ENCODE measurements around the gene PDE11A. TPM values are rescaled to one million over a fixed set of nuclear protein-coding genes. Genes with fewer than 3 reads are reported as not detected.

Gene PDE11A
- total RNA-seq, 1 experiment from 2014 or later: 0.61 TPM

GRCh38 chr2:177649568-177650518, 422.7 kb downstream of the PDE11A start:
- Histone ChIP-seq H3K9me3 (ENCODE audit: control insufficient read depth in 1 of 2, insufficient read depth in 1 of 2, low read depth in 1 of 2, low read length in 2 of 2) (no peaks in the 10 kb centered on the region), H3K4me3 (replicated peaks in 1 of 2; ENCODE audit: low read depth in 1 of 2, low read length in 2 of 2) (no peak overlapping the region), H2AFZ (ENCODE audit: low read depth, low read length, poor library complexity, severe bottlenecking) (no peak overlapping the region), H3K79me2 (ENCODE audit: insufficient read depth, low read length) (no peaks in the 10 kb centered on the region), H3K36me3 (ENCODE audit: control insufficient read depth in 1 of 2, insufficient read depth in 2 of 2, low read length in 2 of 2) (no peaks in the 10 kb centered on the region), H3K4me2 (ENCODE audit: low read length) (no peak overlapping the region), H3K4me1 (ENCODE audit: control insufficient read depth in 1 of 2, insufficient read depth in 2 of 2, low read length in 2 of 2) (no peaks in the 10 kb centered on the region), H3K9ac (ENCODE audit: low read length) (no peak overlapping the region), H3K9me2 (ENCODE audit: insufficient read depth) (no peaks in the 10 kb centered on the region), H3K27me3 (ENCODE audit: insufficient read depth, low read length) (no peaks in the 10 kb centered on the region), H4K20me1 (ENCODE audit: insufficient read depth) (no peaks in the 10 kb centered on the region), H3K27ac (ENCODE audit: low read depth, low read length) (no peak overlapping the region)
- no TSS peak for BruUV-seq (replicated peaks)
- DNase-seq (ENCODE audit: low read depth, low spot score) (no peak), ATAC-seq (no peak)
- ChIA-PET POLR2A (no interaction called here), CTCF (no interaction called here), RAD21 (ENCODE audit: low non-redundant PET in 1 of 2, low total read pairs in 2 of 2, uncharacterized antibody in 2 of 2, unreplicated experiment in 2 of 2) (no interaction called here)
- TF ChIP-seq CBX3 (IDR thresholded peaks at IDR 0.05; ENCODE audit: low read depth) (no peak), SP1 (IDR thresholded peaks at IDR 0.05; ENCODE audit: low read depth) (no peak), CTCF (IDR thresholded peaks at IDR 0.05 in 2 of 3, conservative IDR thresholded peaks at IDR 0.05 in 1 of 3; ENCODE audit: borderline replicate concordance in 1 of 3, insufficient read depth in 1 of 3, low read depth in 2 of 3, low read length in 2 of 3) (no peak), ZNF274 (IDR thresholded peaks at IDR 0.05; ENCODE audit: low read depth, low read length) (no peak), JUND (IDR thresholded peaks at IDR 0.05) (no peak), ATF3 (IDR thresholded peaks at IDR 0.05) (no peak), REST (IDR thresholded peaks at IDR 0.05; ENCODE audit: low read depth) (no peak), ELF1 (IDR thresholded peaks at IDR 0.05; ENCODE audit: borderline replicate concordance, low read depth) (no peak), EZH2phosphoT487 (IDR thresholded peaks at IDR 0.05; ENCODE audit: borderline replicate concordance) (no peak), SRF (IDR thresholded peaks at IDR 0.05; ENCODE audit: low read depth) (no peak), MAX (IDR thresholded peaks at IDR 0.05) (no peak), CEBPB (IDR thresholded peaks at IDR 0.05; ENCODE audit: low read depth) (no peak), POLR2AphosphoS5 (IDR thresholded peaks at IDR 0.05; ENCODE audit: low read depth, low read length) (no peak), SIN3A (IDR thresholded peaks at IDR 0.05; ENCODE audit: low read depth) (no peak), RAD21 (IDR thresholded peaks at IDR 0.05; ENCODE audit: low read depth) (no peak), EGR1 (IDR thresholded peaks at IDR 0.05; ENCODE audit: low read depth) (no peak), POLR2A (IDR thresholded peaks at IDR 0.05; ENCODE audit: borderline replicate concordance, extremely low read depth, insufficient read depth, insufficient read length) (no peak), EZH2 (IDR thresholded peaks at IDR 0.05) (no peak), FOSL1 (IDR thresholded peaks at IDR 0.05; ENCODE audit: low read depth) (no peak), ZBTB33 (IDR thresholded peaks at IDR 0.05; ENCODE audit: extremely low read depth, insufficient replicate concordance, low read length) (no peak)
- intact Hi-C loops (cut with micrococcal nuclease): no loop called here
